SU-DHL-6 (cell line): ENCODE results near the gene MAP7D2.

ENCODE experiments used
- H2AFZ ChIP-seq: fragments of 200-600 bp; sonication (generic); 2 replicates; pipeline ENCODE4 v1.6.1; 2014; ENCODE audit warnings: low read depth, mild to moderate bottlenecking, moderate library complexity, mixed read lengths, antibody characterized with exemption, low read length; ENCODE audit not compliant: severe bottlenecking
- H3F3A ChIP-seq: fragments of 200-600 bp; shearing (Covaris generic); 2 replicates; pipeline ENCODE4 v1.6.0; 2016; ENCODE audit warnings: antibody characterized with exemption, mild to moderate bottlenecking; ENCODE audit not compliant: insufficient read depth
- H3K27ac ChIP-seq: fragments of 200-600 bp; sonication (generic); 2 replicates; pipeline ENCODE4 v1.5.1; 2016; ENCODE audit warnings: low read depth, mild to moderate bottlenecking, low read length, moderate library complexity, mixed read lengths
- H3K27me3 ChIP-seq: fragments of 200-600 bp; sonication (generic), shearing (Covaris generic); 2 replicates; pipeline ENCODE4 v1.6.0; 2014; ENCODE audit warnings: mild to moderate bottlenecking, low read length
- H3K36me3 ChIP-seq: fragments of 200-600 bp; sonication (generic); 2 replicates; pipeline ENCODE4 v1.6.1; 2014; ENCODE audit warnings: mild to moderate bottlenecking, low read length, mixed read lengths
- H3K4me2 ChIP-seq: fragments of 300-600, 200-600 bp; shearing (Covaris generic), sonication (generic); 2 replicates; pipeline ENCODE4 v1.6.0; 2014; ENCODE audit warnings: low read length, low read depth, mild to moderate bottlenecking; ENCODE audit not compliant: poor library complexity, severe bottlenecking
- H3K4me3 ChIP-seq: fragments of 200-600 bp; sonication (generic); 2 replicates; pipeline ENCODE4 v1.5.1; 2014; ENCODE audit warnings: antibody characterized with exemption, low read length, mild to moderate bottlenecking, mixed read lengths; ENCODE audit not compliant: insufficient read depth, poor library complexity, severe bottlenecking
- H3K79me2 ChIP-seq: fragments of 200-600 bp; sonication (generic); 2 replicates; pipeline ENCODE4 v1.6.1; 2014; ENCODE audit warnings: mild to moderate bottlenecking, low read length, moderate library complexity; ENCODE audit not compliant: insufficient read depth
- H3K9ac ChIP-seq: fragments of 200-600 bp; sonication (generic); 2 replicates; pipeline ENCODE4 v1.7.0; 2014; ENCODE audit warnings: mild to moderate bottlenecking, low read length
- H3K9me2 ChIP-seq: fragments of 200-600 bp; sonication (generic); replicated peaks from 2 replicates; pipeline ENCODE4 v1.6.1; 2014; ENCODE audit warnings: low read length; ENCODE audit not compliant: insufficient read depth
- H3K9me3 ChIP-seq: fragments of 200-600 bp; sonication (generic); 2 replicates; pipeline ENCODE4 v1.6.1; 2014; ENCODE audit warnings: low read length, mixed read lengths; ENCODE audit not compliant: insufficient read depth
- H4K20me1 ChIP-seq: fragments of 200-600 bp; sonication (generic); 2 replicates; pipeline ENCODE4 v1.6.1; 2014; ENCODE audit warnings: low read depth, mild to moderate bottlenecking, antibody characterized with exemption, low read length, moderate library complexity, mixed read lengths
- CTCF ChIP-seq: fragments of 200-600 bp; sonication (generic); IDR thresholded peaks from one replicate; pipeline ENCODE4 v1.5.1; 2017; ENCODE audit warnings: antibody characterized with exemption, mild to moderate bottlenecking, low read length, moderate library complexity; ENCODE audit not compliant: insufficient read depth, poor library complexity, severe bottlenecking
- EZH2phosphoT487 ChIP-seq: fragments of 200-600 bp; sonication (generic), shearing (Covaris generic); conservative IDR thresholded peaks from 2 replicates; pipeline ENCODE4 v1.6.1; 2018; ENCODE audit warnings: mild to moderate bottlenecking, antibody characterized with exemption, low read length, moderate library complexity, mixed read lengths

Gene MAP7D2

GRCh38 chrX:20015422-20015821, 101.3 kb downstream of the MAP7D2 start:
- TF ChIP-seq EZH2phosphoT487 (no peak), CTCF (no peak)
- Histone ChIP-seq H3F3A (no peaks in the 10 kb centered on the region), H3K4me3 (no peak overlapping the region), H3K27me3 (no peaks in the 10 kb centered on the region), H3K27ac (no peak overlapping the region), H3K36me3 (no peaks in the 10 kb centered on the region), H3K9me2 (no peaks in the 10 kb centered on the region), H3K9ac (no peak overlapping the region), H3K4me2 (no peak overlapping the region), H3K79me2 (no peaks in the 10 kb centered on the region), H2AFZ (no peak overlapping the region), H3K9me3 (no peaks in the 10 kb centered on the region), H4K20me1 (no peaks in the 10 kb centered on the region)

- Histone ChIP-seq H3K27ac (no peak overlapping the region), H3K9me3 (no peaks in the 10 kb centered on the region), H3K36me3 (no peaks in the 10 kb centered on the region), H3K4me2 (no peak overlapping the region), H3K9ac (no peak overlapping the region), H3K4me3 (no peak overlapping the region), H3K9me2 (no peaks in the 10 kb centered on the region), H4K20me1 (no peaks in the 10 kb centered on the region), H2AFZ (no peak overlapping the region), H3K27me3 (no peaks in the 10 kb centered on the region), H3K79me2 (no peaks in the 10 kb centered on the region), H3F3A (no peaks in the 10 kb centered on the region)
- TF ChIP-seq CTCF (no peak), EZH2phosphoT487 (no peak)
Observed at GRCh38 chrX:20011608-20012007, 105.1 kb downstream of the MAP7D2 start.

GRCh38 chrX:20007962-20008622, 108.6 kb downstream of the MAP7D2 start:
- no peaks in the 10 kb centered on the region for H3K9me3 ChIP-seq
- TF ChIP-seq CTCF (no peak), EZH2phosphoT487 (no peak)
- H3K36me3 ChIP-seq, result no peaks in the 10 kb centered on the region
- no peak overlapping the region for H3K4me2 ChIP-seq
- no peaks in the 10 kb centered on the region for H3F3A ChIP-seq
- no peak overlapping the region for H2AFZ ChIP-seq
- H3K27ac ChIP-seq, result no peak overlapping the region
- no peaks in the 10 kb centered on the region for H4K20me1 ChIP-seq
- H3K79me2 ChIP-seq, result no peaks in the 10 kb centered on the region
- H3K4me3 ChIP-seq, result no peak overlapping the region
- H3K9me2 ChIP-seq, result no peaks in the 10 kb centered on the region
- H3K9ac ChIP-seq, result no peak overlapping the region
- H3K27me3 ChIP-seq, result no peaks in the 10 kb centered on the region
